ENCODE measurements around the gene IGFBP4.

IGFBP4 gene

GRCh38 chr17:40467281-40467867 is 24.1 kb downstream of the IGFBP4 start:
- no peak overlapping the region for H3K27ac Mint-ChIP-seq
- H3K9me3 Mint-ChIP-seq: no peaks in the 10 kb centered on the region
- no peaks in the 10 kb centered on the region for H3K4me1 Mint-ChIP-seq
- no peak for DNase-seq (ENCODE audit: low spot score in 2 of 2)
- no peak for ATAC-seq (ENCODE audit: low read depth)
- H3K36me3 Mint-ChIP-seq: no peaks in the 10 kb centered on the region
- H3K27me3 Mint-ChIP-seq: peaks cover 2% of the 10 kb centered on the region
- no peak overlapping the region for H3K4me3 Mint-ChIP-seq

DNA sequence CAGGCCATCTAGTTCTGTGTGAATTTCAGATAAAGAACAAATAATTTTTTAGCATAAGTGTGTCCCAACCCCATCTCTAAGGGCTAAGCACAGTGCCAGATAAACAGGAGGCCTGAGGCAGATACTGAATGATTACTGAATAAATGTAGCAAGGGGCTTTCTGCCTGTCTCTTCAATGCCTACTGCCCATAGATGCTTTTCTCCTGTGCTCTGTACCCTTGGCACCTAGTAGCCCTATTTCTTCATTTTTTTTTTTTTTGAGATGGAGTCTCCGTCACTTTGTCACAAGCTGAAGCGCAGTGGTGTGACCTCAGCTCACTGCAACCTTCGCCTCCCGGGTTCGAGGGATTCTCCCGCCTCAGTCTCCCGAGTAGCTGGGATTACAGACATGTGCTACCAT is 25.3 kb downstream of the IGFBP4 start:
- H3K36me3 Mint-ChIP-seq: no peaks in the 10 kb centered on the region
- no peaks in the 10 kb centered on the region for H3K4me1 Mint-ChIP-seq
- ATAC-seq (ENCODE audit: low read depth): no peak
- H3K27ac Mint-ChIP-seq: no peak overlapping the region
- H3K27me3 Mint-ChIP-seq: peaks cover 3% of the 10 kb centered on the region
- H3K9me3 Mint-ChIP-seq: no peaks in the 10 kb centered on the region
- DNase-seq (ENCODE audit: low spot score in 2 of 2): no peak
- H3K4me3 Mint-ChIP-seq: no peak overlapping the region

DNA sequence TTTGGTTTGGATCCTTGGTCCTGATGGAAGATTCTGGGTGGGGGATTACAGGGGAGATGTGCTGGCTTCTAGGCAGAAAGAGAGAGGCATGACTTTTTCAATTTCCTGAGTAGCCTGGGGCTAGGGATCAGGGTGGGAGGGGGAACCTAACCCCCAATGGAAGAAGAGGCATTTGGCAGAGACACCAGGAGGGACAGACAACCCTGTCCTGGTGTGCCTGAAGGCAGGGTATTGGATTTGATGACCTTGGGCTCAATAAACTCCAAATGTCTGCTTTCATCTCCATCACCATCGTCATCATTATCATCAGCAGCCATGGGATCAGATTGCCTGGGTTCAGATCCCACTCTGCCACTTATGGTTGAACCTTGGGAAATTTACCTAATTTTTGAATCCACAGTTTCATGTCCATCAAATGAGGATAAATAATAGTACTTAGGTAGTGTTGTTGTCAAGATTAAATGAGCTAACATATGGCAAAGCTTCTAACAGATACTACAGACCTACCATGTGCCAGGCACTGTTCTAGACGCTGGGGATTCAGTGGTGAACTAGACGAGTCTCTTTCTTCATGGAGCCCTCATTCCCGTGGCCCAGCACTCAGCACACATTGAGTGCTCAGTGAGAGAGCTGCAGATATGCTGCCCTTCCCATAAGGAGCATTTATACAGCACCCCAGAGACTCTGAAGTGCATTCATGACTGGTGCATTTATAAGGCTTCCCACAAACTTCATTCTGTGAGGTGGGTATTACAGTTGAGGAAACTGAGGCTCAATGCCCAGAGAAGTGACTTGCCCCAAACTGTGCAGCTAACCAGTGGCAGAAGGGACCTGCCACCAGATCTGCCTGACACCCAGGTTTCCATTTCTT is 26.8 kb downstream of the IGFBP4 start:
- peaks cover 5% of the 10 kb centered on the region for H3K27me3 Mint-ChIP-seq
- H3K27ac Mint-ChIP-seq: no peak overlapping the region
- ATAC-seq (ENCODE audit: low read depth) (no peak), DNase-seq (ENCODE audit: low spot score in 2 of 2) (no peak)
- H3K9me3 Mint-ChIP-seq: no peaks in the 10 kb centered on the region
- H3K4me3 Mint-ChIP-seq: no peak overlapping the region
- no peaks in the 10 kb centered on the region for H3K4me1 Mint-ChIP-seq
- no peaks in the 10 kb centered on the region for H3K36me3 Mint-ChIP-seq

DNA sequence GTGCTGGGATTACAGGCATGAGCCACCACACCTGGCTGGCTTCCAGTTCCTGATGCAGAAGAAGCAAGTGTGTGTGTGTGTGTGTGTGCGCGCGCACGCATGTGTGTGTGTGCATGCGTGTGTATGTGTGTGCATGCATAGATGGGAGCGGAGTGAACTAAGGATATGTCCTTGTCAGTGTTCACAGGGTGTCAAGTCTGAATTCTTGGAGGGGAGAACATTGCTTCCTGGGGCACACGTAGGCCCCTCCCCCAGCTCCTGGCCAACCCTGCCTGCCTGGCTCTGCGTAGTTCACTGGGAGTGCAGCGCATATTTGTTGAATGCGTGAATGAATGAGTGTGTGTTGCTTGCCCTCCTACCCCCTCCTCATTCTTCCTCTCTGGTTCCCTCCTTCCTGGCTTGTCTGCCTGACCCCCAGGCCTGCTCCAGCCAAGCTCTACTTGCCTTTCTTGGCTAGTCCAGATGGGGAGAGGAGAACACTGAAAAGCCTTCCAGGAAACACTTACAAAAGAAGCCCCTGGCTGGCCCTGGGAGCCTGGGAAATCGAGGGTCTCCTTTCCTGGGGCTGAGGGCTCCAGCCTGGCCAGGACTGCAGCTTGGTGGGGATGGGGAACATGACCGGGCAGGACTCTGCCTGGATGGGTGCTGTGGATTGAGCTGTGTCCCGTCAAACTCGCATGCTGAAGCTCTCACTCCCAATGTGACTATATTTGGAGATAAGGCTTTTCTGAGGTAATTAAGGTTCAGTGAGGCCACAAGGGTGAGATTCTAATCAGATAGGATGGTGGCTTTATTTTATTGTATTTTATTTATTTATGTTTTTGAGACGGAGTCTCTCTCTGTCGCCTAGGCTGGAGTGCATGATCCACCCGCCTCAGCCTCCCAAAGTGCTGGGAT is 27.9 kb downstream of the IGFBP4 start:
- peaks cover 5% of the 10 kb centered on the region for H3K27me3 Mint-ChIP-seq
- no peak for ATAC-seq (ENCODE audit: low read depth)
- no peaks in the 10 kb centered on the region for H3K36me3 Mint-ChIP-seq
- H3K4me3 Mint-ChIP-seq: no peak overlapping the region
- H3K9me3 Mint-ChIP-seq: no peaks in the 10 kb centered on the region
- H3K4me1 Mint-ChIP-seq: peaks cover 2% of the 10 kb centered on the region
- no peak for DNase-seq (ENCODE audit: low spot score in 2 of 2)
- no peak overlapping the region for H3K27ac Mint-ChIP-seq

GRCh38 chr17:40471846-40472732 is 28.8 kb downstream of the IGFBP4 start:
- ATAC-seq (ENCODE audit: low read depth): no peak
- H3K27me3 Mint-ChIP-seq: peaks cover 5% of the 10 kb centered on the region
- no peak for DNase-seq (ENCODE audit: low spot score in 2 of 2)
- H3K27ac Mint-ChIP-seq: no peak overlapping the region
- H3K4me1 Mint-ChIP-seq: peaks cover 2% of the 10 kb centered on the region
- no peak overlapping the region for H3K4me3 Mint-ChIP-seq
- H3K9me3 Mint-ChIP-seq: no peaks in the 10 kb centered on the region
- no peaks in the 10 kb centered on the region for H3K36me3 Mint-ChIP-seq

DNA sequence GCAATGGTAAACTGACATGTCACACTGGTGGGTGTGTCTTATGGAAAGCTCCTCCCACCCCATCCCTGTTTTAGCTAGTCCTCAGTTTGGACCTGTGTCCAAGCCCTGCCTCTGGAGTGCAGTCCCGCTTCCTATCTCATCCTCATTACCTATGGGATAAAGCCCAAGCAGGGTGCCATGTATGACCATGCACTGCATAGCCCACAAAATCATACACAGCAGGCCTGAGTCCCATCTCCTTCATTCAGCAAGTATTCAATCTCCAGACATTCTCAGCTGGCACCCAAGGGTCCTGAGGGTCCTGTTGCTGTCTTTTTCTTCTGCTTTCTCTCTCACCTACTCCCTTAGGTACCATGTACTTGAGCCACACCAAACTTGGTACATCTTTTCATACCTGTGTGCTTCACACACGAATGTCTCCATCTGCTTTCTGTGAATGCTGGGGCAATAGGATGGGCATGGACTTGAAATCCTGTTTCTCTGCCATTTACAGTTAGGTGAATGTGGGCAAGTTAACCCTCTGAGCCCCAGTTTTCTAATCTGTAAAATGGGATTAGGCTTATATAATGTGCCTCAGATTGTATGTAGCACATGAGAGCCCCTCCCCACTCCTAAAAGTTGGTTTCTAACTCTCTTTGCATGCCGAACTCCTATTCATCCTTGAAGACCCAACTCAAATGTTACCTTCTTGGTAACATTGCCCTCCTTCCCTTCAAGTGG is 29.6 kb downstream of the IGFBP4 start:
- no peaks in the 10 kb centered on the region for H3K9me3 Mint-ChIP-seq
- H3K27me3 Mint-ChIP-seq: peaks cover 5% of the 10 kb centered on the region
- DNase-seq (ENCODE audit: low spot score in 2 of 2) (no peak), ATAC-seq (ENCODE audit: low read depth) (no peak)
- H3K4me3 Mint-ChIP-seq: no peak overlapping the region
- peaks cover 2% of the 10 kb centered on the region for H3K4me1 Mint-ChIP-seq
- no peak overlapping the region for H3K27ac Mint-ChIP-seq
- no peaks in the 10 kb centered on the region for H3K36me3 Mint-ChIP-seq

- Mint-ChIP-seq H3K27me3 (peaks cover 5% of the 10 kb centered on the region), H3K27ac (no peak overlapping the region), H3K36me3 (no peaks in the 10 kb centered on the region), H3K4me1 (peaks cover 2% of the 10 kb centered on the region), H3K4me3 (no peak overlapping the region), H3K9me3 (no peaks in the 10 kb centered on the region)
- DNase-seq (ENCODE audit: low spot score in 2 of 2) (no peak), ATAC-seq (ENCODE audit: low read depth) (no peak)
Measured at GRCh38 chr17:40473573-40474365, 30.5 kb downstream of the IGFBP4 start.

- ATAC-seq (ENCODE audit: low read depth) (no peak), DNase-seq (ENCODE audit: low spot score in 2 of 2) (no peak)
- Mint-ChIP-seq H3K4me3 (no peak overlapping the region), H3K36me3 (no peaks in the 10 kb centered on the region), H3K27me3 (peaks cover 5% of the 10 kb centered on the region), H3K27ac (no peak overlapping the region), H3K9me3 (no peaks in the 10 kb centered on the region), H3K4me1 (peaks cover 2% of the 10 kb centered on the region)
Measured at GRCh38 chr17:40474419-40475002, 31.3 kb downstream of the IGFBP4 start.

DNA sequence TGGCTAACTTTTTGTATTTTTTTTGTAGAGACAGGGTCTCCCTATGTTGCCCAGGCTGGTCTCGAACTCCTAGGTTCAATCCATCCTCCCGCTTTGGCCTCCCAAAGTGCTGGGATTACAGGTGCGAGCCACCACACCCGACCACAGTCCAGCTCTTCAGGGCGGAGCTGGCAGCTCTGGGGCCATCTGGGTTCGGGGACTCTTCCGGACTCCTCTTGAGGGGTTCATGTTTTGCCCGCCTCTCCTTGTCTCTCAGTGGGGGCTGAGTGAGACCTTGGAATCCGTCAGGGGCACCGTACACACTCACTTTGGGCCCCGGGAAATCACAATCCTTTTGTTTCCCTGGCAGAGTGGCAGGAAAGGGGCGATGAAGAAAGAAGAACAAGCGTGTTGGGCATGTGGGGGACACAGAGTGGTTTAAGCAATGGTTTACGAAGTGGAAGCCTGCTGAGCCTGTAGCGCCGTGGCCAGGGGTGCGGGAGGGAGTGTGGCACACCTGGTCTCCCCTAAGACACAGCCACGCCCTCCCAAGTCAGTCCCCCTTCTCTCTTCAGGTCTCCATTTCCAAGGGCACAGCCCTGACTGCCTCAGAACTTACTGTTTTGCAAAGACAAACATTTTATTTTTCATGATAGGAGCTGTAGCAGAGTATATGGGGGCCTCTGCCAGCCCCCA is 32.1 kb downstream of the IGFBP4 start:
- Mint-ChIP-seq H3K27me3 (peaks cover 5% of the 10 kb centered on the region), H3K9me3 (no peaks in the 10 kb centered on the region), H3K36me3 (no peaks in the 10 kb centered on the region), H3K4me3 (no peak overlapping the region), H3K27ac (no peak overlapping the region), H3K4me1 (peaks cover 8% of the 10 kb centered on the region)
- ATAC-seq (ENCODE audit: low read depth) (no peak), DNase-seq (ENCODE audit: low spot score in 2 of 2) (no peak)

GRCh38 chr17:40477796-40478195 is 34.5 kb downstream of the IGFBP4 start:
- H3K27ac Mint-ChIP-seq: no peak overlapping the region
- no peak overlapping the region for H3K4me3 Mint-ChIP-seq
- no peak for DNase-seq (ENCODE audit: low spot score in 2 of 2)
- H3K4me1 Mint-ChIP-seq: peaks cover 25% of the 10 kb centered on the region
- H3K9me3 Mint-ChIP-seq: no peaks in the 10 kb centered on the region
- peaks cover 3% of the 10 kb centered on the region for H3K27me3 Mint-ChIP-seq
- no peaks in the 10 kb centered on the region for H3K36me3 Mint-ChIP-seq
- ATAC-seq (ENCODE audit: low read depth): no peak

GRCh38 chr17:40478486-40478885 is 35.2 kb downstream of the IGFBP4 start:
- ATAC-seq (ENCODE audit: low read depth) (no peak), DNase-seq (ENCODE audit: low spot score in 2 of 2) (no peak)
- H3K27me3 Mint-ChIP-seq: peaks cover 2% of the 10 kb centered on the region
- H3K4me3 Mint-ChIP-seq: no peak overlapping the region
- no peak overlapping the region for H3K27ac Mint-ChIP-seq
- H3K36me3 Mint-ChIP-seq: no peaks in the 10 kb centered on the region
- no peaks in the 10 kb centered on the region for H3K9me3 Mint-ChIP-seq
- H3K4me1 Mint-ChIP-seq: peaks cover 25% of the 10 kb centered on the region

Measured in memory B cell (primary cell).